DMS53 treated with DMSO at 0.1 percent for 48 hours (cell line): ENCODE results near the gene GRID2.
A peak's percentile ranks its signal among the peaks of the same experiment; 100 is the strongest.

ENCODE experiments used
- DNase-seq: peaks from one replicate; lab custom pipeline; 2025; ENCODE audit not compliant: unreplicated experiment; lab: John Stamatoyannopoulos, UW

Gene GRID2

DNA sequence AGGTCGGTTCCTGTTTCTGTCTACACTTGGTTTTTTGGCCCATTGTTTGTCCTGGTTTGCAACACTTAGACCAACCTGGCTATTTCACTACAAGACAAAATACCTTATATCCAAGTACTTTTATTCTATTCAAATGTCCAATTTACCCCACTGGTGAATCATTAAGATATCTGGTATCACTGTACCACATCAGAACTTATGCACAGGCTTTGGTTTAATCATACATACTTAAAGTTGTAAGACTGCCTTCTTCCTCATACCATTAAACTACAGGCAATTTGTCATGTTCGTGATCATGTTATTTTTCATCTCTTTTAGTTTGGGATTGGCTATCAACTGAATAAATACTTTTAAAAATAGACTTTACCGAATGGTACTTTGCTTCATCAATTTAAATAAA lies 1471.8 kb downstream of the GRID2 start:
- no peak for DNase-seq

DNA sequence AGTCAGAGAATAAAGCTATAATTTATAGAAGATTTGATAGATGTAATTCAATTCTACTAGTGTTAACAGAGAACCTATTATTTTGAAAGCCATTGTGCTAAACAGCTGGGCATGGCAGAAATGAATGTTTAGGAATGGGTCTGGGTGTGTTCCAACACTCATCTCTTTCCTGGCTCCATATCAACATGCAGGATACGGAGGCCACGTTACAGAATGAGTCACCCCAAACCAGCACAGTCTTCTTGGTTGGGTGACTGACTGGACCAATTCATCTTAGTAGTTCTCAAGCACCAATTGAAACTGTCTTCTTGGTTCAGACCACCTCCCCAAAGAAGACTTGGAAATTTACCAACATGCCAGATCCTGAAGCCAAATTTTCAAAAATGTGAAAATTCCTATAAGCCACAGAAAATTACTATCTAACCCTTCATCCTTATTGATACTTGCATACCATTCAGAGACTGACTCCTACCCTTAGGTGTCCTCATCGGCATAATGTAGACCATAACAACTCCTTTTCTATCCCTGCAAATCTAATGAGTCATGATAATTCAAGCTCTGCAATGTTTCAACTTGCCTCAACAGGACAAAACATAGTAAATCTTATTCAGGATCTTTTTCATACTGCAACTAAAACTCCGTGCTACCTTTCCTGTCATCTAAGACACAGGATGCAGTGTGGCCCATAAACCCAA lies 1472.8 kb downstream of the GRID2 start:
- DNase-seq, result no peak

DNA sequence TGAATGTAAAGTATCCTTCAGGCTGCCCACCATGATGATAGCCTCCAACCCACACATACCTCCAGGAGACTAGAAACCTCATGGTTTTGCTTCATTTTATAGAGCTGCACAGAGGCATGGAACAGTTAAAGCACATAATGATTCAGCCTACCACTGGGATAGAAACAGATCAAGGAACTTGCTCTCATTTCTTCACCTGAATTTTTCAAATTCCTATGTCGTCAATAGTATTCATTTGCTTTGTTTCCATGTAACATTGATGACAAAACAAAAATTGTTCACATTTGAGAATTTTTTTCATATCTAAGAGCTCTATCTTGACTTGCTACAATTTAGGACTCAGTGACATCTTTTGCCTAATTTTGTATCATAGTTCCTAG lies 1473.3 kb downstream of the GRID2 start:
- DNase-seq, result no peak

- no peak for DNase-seq
Observed at GRCh38 chr4:93779228-93779627, 1475.5 kb downstream of the GRID2 start.

GRCh38 chr4:93780080-93780479 lies 1476.3 kb downstream of the GRID2 start:
- DNase-seq, result no peak

DNA sequence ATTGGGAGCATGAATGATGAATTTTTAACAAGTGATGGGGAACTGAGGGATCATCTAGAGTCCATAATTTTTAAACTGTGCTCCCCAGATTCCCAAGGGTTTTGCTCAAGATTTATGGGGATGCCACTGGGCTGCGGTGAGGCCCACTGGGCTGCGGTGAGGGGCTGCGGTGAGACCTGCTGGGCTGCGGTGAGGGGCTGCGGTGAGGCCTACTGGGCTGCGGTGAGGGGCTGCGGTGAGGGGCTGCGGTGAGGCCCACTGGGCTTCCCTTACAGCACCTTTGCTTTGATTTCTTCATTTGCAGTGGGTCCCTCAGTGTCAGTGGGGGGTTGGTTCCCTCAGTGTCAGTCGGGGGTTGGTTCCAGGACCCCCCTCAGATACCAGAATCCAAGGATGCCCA lies 1477.4 kb downstream of the GRID2 start:
- DNase-seq, result no peak

GRCh38 chr4:93786149-93786548 lies 1482.4 kb downstream of the GRID2 start:
- no peak for DNase-seq

DNA sequence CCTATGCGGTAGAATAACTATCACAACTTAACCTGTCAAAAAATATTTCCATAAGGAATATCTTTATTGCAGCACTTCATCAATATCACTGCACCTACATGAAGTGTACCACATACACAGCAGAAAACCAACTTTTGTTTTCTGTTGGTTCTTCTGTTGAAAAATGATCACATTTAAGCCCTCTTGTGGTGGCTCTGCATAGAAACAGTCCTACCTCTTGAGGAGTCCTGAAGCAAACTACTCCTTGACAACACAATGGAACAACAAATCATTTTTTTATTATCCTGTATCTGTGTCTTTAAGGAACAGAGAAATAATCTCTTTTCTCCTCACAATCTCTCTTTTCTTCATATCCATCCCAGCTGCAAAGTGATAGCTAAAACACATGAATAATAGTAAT lies 1484.9 kb downstream of the GRID2 start:
- no peak for DNase-seq

DNA sequence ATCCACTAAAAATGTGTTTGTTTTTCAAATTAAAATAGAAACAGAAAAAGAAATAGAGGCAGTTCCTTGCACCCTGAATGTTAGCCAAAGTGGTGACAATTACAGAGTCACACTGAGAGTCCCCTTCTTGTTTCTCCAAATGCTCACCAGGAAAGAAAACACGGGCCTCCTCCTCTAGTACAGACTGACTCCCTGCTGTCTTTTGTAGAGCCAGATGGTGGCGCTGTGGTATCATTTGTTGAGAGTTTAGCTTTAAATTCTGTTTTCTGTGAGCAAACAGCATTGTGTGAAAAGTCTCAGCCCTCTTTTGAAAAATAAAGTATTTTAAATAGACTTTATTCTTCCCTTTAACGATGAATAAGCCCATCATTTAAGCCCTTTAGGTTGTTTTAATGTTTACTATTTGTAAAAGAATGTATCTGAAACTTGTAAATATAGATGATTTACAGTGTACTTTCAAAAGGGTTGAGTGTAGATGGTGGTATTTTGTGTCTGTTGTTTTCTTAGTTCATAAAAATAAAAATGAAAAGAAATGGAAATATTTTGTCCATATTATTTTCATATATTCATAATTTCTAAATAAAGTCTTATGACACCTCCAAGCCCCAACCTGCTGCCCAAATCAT lies 1487.9 kb downstream of the GRID2 start:
- peak; percentile 48 for DNase-seq

GRCh38 chr4:93802045-93802444 lies 1498.3 kb downstream of the GRID2 start:
- no peak for DNase-seq

- no peak for DNase-seq
Observed at GRCh38 chr4:93809773-93810172, 1506.0 kb downstream of the GRID2 start.

GRCh38 chr4:93810340-93810992 lies 1506.7 kb downstream of the GRID2 start:
- DNase-seq, result no peak

GRCh38 chr4:93813092-93813491 lies 1509.3 kb downstream of the GRID2 start:
- no peak for DNase-seq

GRCh38 chr4:93814141-93814540 lies 1510.4 kb downstream of the GRID2 start:
- no peak for DNase-seq

DNA sequence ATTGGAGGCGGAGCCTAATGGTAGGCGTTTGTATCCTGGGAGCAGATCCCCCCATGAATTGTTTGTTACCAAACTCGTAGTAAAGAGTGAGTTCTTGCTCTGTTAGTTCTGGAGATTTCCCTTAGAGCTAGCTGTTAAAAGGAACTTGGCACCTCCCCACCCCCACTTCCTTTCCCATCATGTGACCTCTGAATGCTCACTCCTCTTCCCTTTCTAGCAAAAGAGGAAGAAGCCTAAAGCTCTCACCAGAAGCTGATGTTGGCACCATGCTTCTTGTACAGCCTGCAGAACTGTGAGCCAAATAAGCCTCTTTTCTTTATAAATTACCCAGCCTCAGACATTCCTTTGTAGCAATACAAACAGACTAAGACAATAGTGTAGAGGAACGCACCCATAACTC lies 1511.0 kb downstream of the GRID2 start:
- DNase-seq, result no peak
